ENCODE data around the gene BTN3A1. TPM values are rescaled to one million over a fixed set of nuclear protein-coding genes. Genes with fewer than 3 reads are reported as not detected.
"Not testable (repeated sequence)": the region's sequence is repeated elsewhere in the genome, so short reads cannot be mapped to it uniquely, and the experiment has no call there.

The BTN3A1 gene
- total RNA-seq, 2 experiments from 2014 or later: 33.3 to 33.4 TPM

DNA sequence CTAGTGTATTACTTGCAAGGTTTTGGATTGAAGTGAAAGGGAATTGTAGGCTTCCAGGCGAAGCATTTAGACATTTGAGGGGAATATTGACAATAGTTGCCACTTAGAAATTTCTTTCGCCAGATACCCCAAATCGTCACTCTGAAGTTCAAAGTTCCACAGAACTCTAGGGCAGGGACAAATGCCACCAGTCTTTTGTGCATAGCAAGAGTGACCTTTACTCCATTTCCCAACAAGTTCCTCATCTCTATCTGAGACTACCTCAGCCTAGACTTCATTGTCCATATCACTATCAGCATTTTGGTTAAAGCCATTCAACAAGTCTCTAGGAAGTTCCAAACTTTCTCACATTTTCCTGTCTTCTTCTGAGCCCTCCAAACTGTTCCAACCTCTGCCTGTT is 16.7 kb downstream of the BTN3A1 start:
- H3K79me2 ChIP-seq (ENCODE audit: insufficient read depth, low read depth, low read length); H3K4me2 ChIP-seq (ENCODE audit: low read length); DNase-seq (ENCODE audit: low spot score); H3K27ac ChIP-seq (ENCODE audit: low read depth, low read length, poor library complexity, severe bottlenecking); POLR2A ChIA-PET; H4K20me1 ChIP-seq (ENCODE audit: insufficient read depth, low read length); intact Hi-C loops (cut with micrococcal nuclease; ENCODE audit: unreplicated experiment); H3K9me2 ChIP-seq (ENCODE audit: insufficient read depth, low read length); H2AFZ ChIP-seq (ENCODE audit: low read length); BruUV-seq (replicated peaks); H3K4me3 ChIP-seq (ENCODE audit: low read depth, low read length, poor library complexity, severe bottlenecking); CTCF ChIA-PET (ENCODE audit: unreplicated experiment): not testable (repeated sequence)
- Histone ChIP-seq H3K9me3 (ENCODE audit: low read length) (peaks cover 44% of the 10 kb centered on the region), H3K4me1 (ENCODE audit: insufficient read depth, low read length, poor library complexity, severe bottlenecking) (peaks cover 32% of the 10 kb centered on the region), H3K36me3 (ENCODE audit: insufficient read depth, low read length) (peaks cover 38% of the 10 kb centered on the region)

DNA sequence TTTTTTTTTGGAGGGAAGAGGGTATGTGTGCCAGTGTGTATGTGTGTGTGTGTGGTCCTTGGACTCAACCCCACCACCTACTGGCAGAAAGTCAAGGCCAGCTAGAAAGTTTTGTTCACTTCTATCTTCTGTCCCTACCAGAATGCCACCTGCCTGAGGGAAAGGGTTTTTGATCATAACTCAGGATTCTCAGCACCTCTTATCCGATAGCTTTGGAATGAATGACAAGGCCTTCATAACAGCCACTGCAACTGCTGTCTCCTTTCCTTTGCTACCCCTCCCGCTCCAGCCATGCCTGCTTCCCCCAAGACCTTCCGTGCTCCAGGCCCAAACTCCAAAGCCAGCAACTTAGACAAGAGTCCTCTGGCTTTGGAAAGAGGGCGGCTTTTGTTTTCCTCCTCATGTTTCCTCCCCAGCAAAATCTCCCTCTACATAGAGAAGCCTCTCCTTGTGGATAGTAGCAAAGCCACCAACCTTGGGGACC is 18.7 kb downstream of the BTN3A1 start:
- Histone ChIP-seq H4K20me1 (ENCODE audit: insufficient read depth, low read length) (no peaks in the 10 kb centered on the region), H3K79me2 (ENCODE audit: insufficient read depth, low read depth, low read length) (0 out of 2 replicates have a peak, but pooled peaks cover 7% of the 10 kb centered on the region), H3K4me3 (ENCODE audit: low read depth, low read length, poor library complexity, severe bottlenecking) (peak overlapping the region; percentile 76), H2AFZ (ENCODE audit: low read length) (peak overlapping the region; percentile 98), H3K4me1 (ENCODE audit: insufficient read depth, low read length, poor library complexity, severe bottlenecking) (peaks cover 31% of the 10 kb centered on the region), H3K27ac (ENCODE audit: low read depth, low read length, poor library complexity, severe bottlenecking) (peak overlapping the region; percentile 9), H3K9me2 (ENCODE audit: insufficient read depth, low read length) (no peaks in the 10 kb centered on the region), H3K36me3 (ENCODE audit: insufficient read depth, low read length) (peaks cover 33% of the 10 kb centered on the region), H3K4me2 (ENCODE audit: low read length) (peak overlapping the region; percentile 71), H3K9me3 (ENCODE audit: low read length) (peaks cover 43% of the 10 kb centered on the region)
- POLR2A ChIA-PET: no interaction called here
- no TSS peak for BruUV-seq (replicated peaks)
- intact Hi-C loops (cut with micrococcal nuclease; ENCODE audit: unreplicated experiment): loop anchor here (1.0 kb wide), 1 partner anchor 79 kb away; no protein-coding TSS in a partner anchor
- peak; percentile 62 for DNase-seq (ENCODE audit: low spot score)
- CTCF ChIA-PET (ENCODE audit: unreplicated experiment): no interaction called here
- no peak for TF ChIP-seq EZH2phosphoT487 (IDR thresholded peaks at IDR 0.05; ENCODE audit: borderline replicate concordance, low read depth, low read length)
- TF ChIP-seq, protein P1, sequence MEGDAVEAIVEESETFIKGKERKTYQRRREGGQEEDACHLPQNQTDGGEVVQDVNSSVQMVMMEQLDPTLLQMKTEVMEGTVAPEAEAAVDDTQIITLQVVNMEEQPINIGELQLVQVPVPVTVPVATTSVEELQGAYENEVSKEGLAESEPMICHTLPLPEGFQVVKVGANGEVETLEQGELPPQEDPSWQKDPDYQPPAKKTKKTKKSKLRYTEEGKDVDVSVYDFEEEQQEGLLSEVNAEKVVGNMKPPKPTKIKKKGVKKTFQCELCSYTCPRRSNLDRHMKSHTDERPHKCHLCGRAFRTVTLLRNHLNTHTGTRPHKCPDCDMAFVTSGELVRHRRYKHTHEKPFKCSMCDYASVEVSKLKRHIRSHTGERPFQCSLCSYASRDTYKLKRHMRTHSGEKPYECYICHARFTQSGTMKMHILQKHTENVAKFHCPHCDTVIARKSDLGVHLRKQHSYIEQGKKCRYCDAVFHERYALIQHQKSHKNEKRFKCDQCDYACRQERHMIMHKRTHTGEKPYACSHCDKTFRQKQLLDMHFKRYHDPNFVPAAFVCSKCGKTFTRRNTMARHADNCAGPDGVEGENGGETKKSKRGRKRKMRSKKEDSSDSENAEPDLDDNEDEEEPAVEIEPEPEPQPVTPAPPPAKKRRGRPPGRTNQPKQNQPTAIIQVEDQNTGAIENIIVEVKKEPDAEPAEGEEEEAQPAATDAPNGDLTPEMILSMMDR (conservative IDR thresholded peaks at IDR 0.05; ENCODE audit: low read length): peak; percentile 80

DNA sequence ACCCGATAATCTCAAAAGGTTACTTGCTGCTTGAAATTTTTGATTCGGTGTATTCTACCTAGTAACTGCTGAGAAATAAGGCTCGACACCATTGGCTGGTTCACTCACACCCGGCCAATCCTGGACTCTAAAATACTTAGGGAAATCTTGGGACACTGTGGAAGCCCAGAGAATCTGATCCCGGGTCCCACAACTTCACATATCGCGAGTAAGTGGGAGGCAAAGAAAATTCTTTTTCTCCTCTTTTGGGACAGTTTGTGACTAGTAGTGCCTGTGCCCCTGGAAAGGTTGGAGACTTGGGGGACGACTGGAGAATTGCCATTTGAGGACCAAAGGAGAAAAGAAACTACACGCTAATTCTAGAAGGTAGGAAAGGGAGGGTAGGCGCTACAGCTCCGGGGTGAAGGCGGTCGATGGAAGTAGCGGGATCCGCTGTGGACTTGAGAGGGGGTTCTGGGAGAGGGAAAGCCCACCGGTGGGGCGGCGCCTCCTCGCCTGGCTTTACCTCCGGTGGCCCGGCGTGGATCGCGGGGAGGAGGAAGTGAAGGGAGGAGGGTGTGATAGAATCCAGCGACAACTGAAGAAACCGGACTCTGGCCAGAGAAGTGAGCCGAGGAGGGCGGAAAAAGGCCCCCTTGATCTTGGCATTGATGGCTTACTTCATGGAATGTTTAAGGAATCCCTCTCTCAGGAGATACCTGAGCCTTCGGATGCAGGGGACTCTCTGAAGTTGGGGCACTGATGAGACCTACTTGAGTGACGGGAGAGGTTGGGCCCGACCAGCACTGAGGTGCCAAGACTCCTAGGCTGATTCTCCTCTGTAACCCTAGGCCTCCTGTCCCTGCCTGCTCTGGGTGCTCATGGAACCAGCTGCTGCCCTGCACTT is 19.4 kb downstream of the BTN3A1 start:
- H3K4me1 ChIP-seq (ENCODE audit: insufficient read depth, low read length, poor library complexity, severe bottlenecking): peaks cover 31% of the 10 kb centered on the region
- peak overlapping the region; percentile 21 for H3K27ac ChIP-seq (ENCODE audit: low read depth, low read length, poor library complexity, severe bottlenecking)
- H3K79me2 ChIP-seq (ENCODE audit: insufficient read depth, low read depth, low read length): 0 out of 2 replicates have a peak, but pooled peaks cover 7% of the 10 kb centered on the region
- BruUV-seq (replicated peaks): TSS peak; percentile 40
- peaks cover 33% of the 10 kb centered on the region for H3K36me3 ChIP-seq (ENCODE audit: insufficient read depth, low read length)
- peak overlapping the region; percentile 76 for H3K4me3 ChIP-seq (ENCODE audit: low read depth, low read length, poor library complexity, severe bottlenecking)
- H3K4me2 ChIP-seq (ENCODE audit: low read length): peak overlapping the region; percentile 71
- POLR2A ChIA-PET: no interaction called here
- H2AFZ ChIP-seq (ENCODE audit: low read length): peak overlapping the region; percentile 98
- DNase-seq (ENCODE audit: low spot score): peak; percentile 84
- H4K20me1 ChIP-seq (ENCODE audit: insufficient read depth, low read length): no peaks in the 10 kb centered on the region
- CTCF ChIA-PET (ENCODE audit: unreplicated experiment): no interaction called here
- intact Hi-C loops (cut with micrococcal nuclease; ENCODE audit: unreplicated experiment): no loop called here
- TF ChIP-seq EZH2phosphoT487 (IDR thresholded peaks at IDR 0.05; ENCODE audit: borderline replicate concordance, low read depth, low read length): no peak
- TF ChIP-seq, protein P1 (conservative IDR thresholded peaks at IDR 0.05; ENCODE audit: low read length): no peak
- H3K9me3 ChIP-seq (ENCODE audit: low read length): peaks cover 36% of the 10 kb centered on the region
- H3K9me2 ChIP-seq (ENCODE audit: insufficient read depth, low read length): no peaks in the 10 kb centered on the region

Measured in OCI-LY7 (cell line).